Measurements from ENCODE around the gene CLDN20. TPM values are rescaled to one million over a fixed set of nuclear protein-coding genes. Genes with fewer than 3 reads are reported as not detected.

CLDN20 gene
- polyA plus RNA-seq, 1 of the 3 experiments (the other 2 are of a cell fraction): 0.07 TPM

DNA sequence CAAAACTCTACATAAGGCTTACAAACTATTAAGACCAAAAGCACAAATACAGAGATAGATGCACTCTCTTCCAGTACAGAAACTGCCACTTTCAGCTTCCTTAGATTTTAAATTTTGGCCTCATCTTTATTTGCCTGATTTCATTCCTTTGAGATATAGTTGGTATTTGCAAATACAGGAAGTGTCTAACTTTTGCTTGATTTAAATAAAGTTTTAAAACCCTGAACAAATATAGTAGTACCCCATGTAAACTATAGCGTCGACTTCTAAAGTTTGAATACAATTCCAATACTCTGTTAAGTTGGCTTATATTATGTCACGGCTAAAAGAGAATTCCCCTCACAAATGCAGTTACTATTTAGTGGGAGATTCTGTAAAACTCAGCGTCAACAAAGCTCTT is 1.2 kb upstream of the CLDN20 start:
- Histone ChIP-seq H2AFZ (ENCODE audit: low read depth) (no peak overlapping the region), H3K79me2 (ENCODE audit: insufficient read depth) (peaks cover 14% of the 10 kb centered on the region; the same call in 1 of the 2 replicates), H3K4me3 (ENCODE audit: low read depth in 2 of 2, low read length in 1 of 2) (no peak overlapping the region), H4K20me1 (ENCODE audit: insufficient read depth) (no peaks in the 10 kb centered on the region), H3K9ac (no peak overlapping the region), H3K4me2 (no peak overlapping the region), H3K36me3 (replicated peaks in 1 of 2; ENCODE audit: control insufficient read depth in 1 of 2, insufficient read depth in 2 of 2, low read length in 1 of 2) (peaks cover 42 to 48% of the 10 kb centered on the region in 2 experiments), H3F3A (replicated peaks; ENCODE audit: insufficient read depth) (peaks cover 2% of the 10 kb centered on the region), H3K27me3 (ENCODE audit: insufficient read depth) (no peaks in the 10 kb centered on the region), H3K9me3 (no peaks in the 10 kb centered on the region), H3K27ac (ENCODE audit: low read depth in 2 of 2, low read length in 1 of 2) (peak overlapping the region in 1 of 2 experiments; percentile 92; a peak in 2 of 4 replicates), H3K4me1 (ENCODE audit: control insufficient read depth in 1 of 2, insufficient read depth in 2 of 2, low read depth in 1 of 2, low read length in 1 of 2) (peaks cover 4 to 63% of the 10 kb centered on the region in 2 experiments; a peak in 3 of 4 replicates), H3K9me2 (no peaks in the 10 kb centered on the region)
- TF ChIP-seq, protein P1, sequence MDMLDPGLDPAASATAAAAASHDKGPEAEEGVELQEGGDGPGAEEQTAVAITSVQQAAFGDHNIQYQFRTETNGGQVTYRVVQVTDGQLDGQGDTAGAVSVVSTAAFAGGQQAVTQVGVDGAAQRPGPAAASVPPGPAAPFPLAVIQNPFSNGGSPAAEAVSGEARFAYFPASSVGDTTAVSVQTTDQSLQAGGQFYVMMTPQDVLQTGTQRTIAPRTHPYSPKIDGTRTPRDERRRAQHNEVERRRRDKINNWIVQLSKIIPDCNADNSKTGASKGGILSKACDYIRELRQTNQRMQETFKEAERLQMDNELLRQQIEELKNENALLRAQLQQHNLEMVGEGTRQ (IDR thresholded peaks at IDR 0.05; ENCODE audit: borderline replicate concordance, low read depth, low read length): no peak
- TF ChIP-seq RFX5 (IDR thresholded peaks at IDR 0.05; ENCODE audit: low read length) (no peak), JUND (IDR thresholded peaks at IDR 0.05) (no peak), EP300 (IDR thresholded peaks at IDR 0.05; ENCODE audit: borderline replicate concordance in 1 of 2, low read depth in 1 of 2, low read length in 1 of 2) (no peak), GATA2 (CRISPR knock-in tag; IDR thresholded peaks at IDR 0.05) (no peak), FOXM1 (IDR thresholded peaks at IDR 0.05; ENCODE audit: low read depth) (no peak), MEF2A (IDR thresholded peaks at IDR 0.05; ENCODE audit: borderline replicate concordance, low read depth) (no peak), GABPA (IDR thresholded peaks at IDR 0.05; ENCODE audit: low read depth) (no peak), TEAD4 (IDR thresholded peaks at IDR 0.05; ENCODE audit: borderline replicate concordance, insufficient read depth) (no peak), NFIC (IDR thresholded peaks at IDR 0.05; ENCODE audit: borderline replicate concordance) (no peak), SIN3A (IDR thresholded peaks at IDR 0.05; ENCODE audit: borderline replicate concordance, low read depth, low read length) (no peak), TCF12 (IDR thresholded peaks at IDR 0.05) (no peak), MXI1 (IDR thresholded peaks at IDR 0.05; ENCODE audit: low read depth, low read length) (no peak), RXRA (IDR thresholded peaks at IDR 0.05; ENCODE audit: borderline replicate concordance, low read depth) (no peak)
- TF ChIP-seq, protein P2, sequence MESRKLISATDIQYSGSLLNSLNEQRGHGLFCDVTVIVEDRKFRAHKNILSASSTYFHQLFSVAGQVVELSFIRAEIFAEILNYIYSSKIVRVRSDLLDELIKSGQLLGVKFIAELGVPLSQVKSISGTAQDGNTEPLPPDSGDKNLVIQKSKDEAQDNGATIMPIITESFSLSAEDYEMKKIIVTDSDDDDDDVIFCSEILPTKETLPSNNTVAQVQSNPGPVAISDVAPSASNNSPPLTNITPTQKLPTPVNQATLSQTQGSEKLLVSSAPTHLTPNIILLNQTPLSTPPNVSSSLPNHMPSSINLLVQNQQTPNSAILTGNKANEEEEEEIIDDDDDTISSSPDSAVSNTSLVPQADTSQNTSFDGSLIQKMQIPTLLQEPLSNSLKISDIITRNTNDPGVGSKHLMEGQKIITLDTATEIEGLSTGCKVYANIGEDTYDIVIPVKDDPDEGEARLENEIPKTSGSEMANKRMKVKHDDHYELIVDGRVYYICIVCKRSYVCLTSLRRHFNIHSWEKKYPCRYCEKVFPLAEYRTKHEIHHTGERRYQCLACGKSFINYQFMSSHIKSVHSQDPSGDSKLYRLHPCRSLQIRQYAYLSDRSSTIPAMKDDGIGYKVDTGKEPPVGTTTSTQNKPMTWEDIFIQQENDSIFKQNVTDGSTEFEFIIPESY (IDR thresholded peaks at IDR 0.05; ENCODE audit: borderline replicate concordance, low read depth): no peak
- TF ChIP-seq, protein P3, sequence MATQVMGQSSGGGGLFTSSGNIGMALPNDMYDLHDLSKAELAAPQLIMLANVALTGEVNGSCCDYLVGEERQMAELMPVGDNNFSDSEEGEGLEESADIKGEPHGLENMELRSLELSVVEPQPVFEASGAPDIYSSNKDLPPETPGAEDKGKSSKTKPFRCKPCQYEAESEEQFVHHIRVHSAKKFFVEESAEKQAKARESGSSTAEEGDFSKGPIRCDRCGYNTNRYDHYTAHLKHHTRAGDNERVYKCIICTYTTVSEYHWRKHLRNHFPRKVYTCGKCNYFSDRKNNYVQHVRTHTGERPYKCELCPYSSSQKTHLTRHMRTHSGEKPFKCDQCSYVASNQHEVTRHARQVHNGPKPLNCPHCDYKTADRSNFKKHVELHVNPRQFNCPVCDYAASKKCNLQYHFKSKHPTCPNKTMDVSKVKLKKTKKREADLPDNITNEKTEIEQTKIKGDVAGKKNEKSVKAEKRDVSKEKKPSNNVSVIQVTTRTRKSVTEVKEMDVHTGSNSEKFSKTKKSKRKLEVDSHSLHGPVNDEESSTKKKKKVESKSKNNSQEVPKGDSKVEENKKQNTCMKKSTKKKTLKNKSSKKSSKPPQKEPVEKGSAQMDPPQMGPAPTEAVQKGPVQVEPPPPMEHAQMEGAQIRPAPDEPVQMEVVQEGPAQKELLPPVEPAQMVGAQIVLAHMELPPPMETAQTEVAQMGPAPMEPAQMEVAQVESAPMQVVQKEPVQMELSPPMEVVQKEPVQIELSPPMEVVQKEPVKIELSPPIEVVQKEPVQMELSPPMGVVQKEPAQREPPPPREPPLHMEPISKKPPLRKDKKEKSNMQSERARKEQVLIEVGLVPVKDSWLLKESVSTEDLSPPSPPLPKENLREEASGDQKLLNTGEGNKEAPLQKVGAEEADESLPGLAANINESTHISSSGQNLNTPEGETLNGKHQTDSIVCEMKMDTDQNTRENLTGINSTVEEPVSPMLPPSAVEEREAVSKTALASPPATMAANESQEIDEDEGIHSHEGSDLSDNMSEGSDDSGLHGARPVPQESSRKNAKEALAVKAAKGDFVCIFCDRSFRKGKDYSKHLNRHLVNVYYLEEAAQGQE (IDR thresholded peaks at IDR 0.05; ENCODE audit: low read depth, low read length): no peak
- TF ChIP-seq, protein P4, sequence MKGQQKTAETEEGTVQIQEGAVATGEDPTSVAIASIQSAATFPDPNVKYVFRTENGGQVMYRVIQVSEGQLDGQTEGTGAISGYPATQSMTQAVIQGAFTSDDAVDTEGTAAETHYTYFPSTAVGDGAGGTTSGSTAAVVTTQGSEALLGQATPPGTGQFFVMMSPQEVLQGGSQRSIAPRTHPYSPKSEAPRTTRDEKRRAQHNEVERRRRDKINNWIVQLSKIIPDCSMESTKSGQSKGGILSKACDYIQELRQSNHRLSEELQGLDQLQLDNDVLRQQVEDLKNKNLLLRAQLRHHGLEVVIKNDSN (IDR thresholded peaks at IDR 0.05; ENCODE audit: borderline replicate concordance, low read depth): no peak
- WGBS (ENCODE audit: low lambda C conversion rate): 97% methylated on average over 4 of the region's 4 CpGs
- CTCF ChIA-PET: interaction anchor here (1.0 to 1.8 kb wide), 6 partner anchors 10 to 335 kb away, joined by 3 to 9 read pairs (median 4); no protein-coding TSS in a partner anchor
- DNase-seq: no peak
- POLR2A ChIA-PET: interaction anchor here (1.3 kb wide), 1 partner anchor 52 kb away, joined by 4 read pairs; the partner anchor contains the start of gene TFB1M

Data from SK-N-SH (cell line).